ENCODE measurements around the gene NFATC2.
"Not testable (repeated sequence)": the region's sequence is repeated elsewhere in the genome, so short reads cannot be mapped to it uniquely, and the experiment has no call there.

The NFATC2 gene

DNA sequence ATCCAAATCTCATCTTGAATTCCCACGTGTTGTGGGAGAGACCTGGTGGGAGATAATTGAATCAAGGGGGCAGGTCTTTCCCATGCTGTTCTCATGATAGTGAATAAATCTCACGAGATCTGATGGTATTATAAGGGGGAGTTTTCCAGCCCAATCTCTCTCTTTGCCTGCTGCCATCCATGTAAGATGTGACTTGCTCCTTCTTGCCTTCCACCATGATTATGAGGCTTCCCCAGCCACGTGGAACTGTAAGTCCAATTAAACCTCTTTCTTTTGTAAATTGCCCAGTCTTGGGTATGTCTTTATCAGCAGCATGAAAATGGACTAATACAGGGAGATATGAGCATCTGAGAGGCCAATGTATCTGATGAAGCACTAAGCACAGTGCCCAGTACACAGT is 26.0 kb upstream of the NFATC2 start:
- not testable (repeated sequence) for DNase-seq (ENCODE audit: low read depth, low spot score)

DNA sequence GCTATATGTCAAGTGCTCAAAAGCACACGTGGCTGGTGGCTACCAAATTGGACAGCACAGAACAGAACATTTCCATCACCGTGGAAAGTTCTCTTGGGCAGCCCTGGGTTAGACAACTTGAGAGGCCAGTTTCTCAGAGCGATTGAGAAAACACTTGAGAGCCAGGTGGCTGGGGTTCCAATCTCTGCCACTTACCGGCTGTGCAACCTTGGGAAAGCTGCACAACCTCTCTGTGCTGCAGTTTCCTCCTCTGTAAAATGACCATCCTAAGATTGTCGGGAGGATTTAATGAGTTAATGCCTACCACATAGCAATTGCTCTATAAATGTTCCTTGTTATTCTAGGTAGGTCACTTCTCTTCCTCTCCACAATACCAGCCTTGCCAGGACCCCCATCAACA is 25.1 kb upstream of the NFATC2 start:
- DNase-seq (ENCODE audit: low read depth, low spot score) = no peak

DNA sequence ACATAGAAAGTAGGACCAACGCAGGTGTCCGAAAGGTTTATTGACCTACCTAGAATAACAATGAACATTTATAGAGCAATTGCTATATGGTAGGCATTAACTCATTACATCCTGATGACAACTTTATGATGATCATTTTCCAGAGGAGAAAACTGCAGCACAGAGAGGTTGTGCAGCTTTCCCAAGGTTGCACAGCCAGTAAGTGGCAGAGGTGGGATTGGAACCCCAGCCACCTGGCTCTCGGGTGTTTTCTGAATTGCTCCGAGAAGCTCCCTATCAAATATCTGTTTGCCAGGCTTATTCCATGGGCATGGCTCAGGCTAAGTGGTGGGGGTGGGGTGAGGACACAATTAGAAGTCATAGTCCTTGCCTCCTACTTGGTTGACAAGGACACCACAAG is 24.1 kb upstream of the NFATC2 start:
- no peak for DNase-seq (ENCODE audit: low read depth, low spot score)

GRCh38 chr20:51565298-51566144 is 23.0 kb upstream of the NFATC2 start:
- no peak for DNase-seq (ENCODE audit: low read depth, low spot score)

GRCh38 chr20:51563486-51564332 is 21.2 kb upstream of the NFATC2 start:
- DNase-seq (ENCODE audit: low read depth, low spot score) = no peak

GRCh38 chr20:51563174-51563485 is 20.6 kb upstream of the NFATC2 start:
- DNase-seq (ENCODE audit: low read depth, low spot score) = no peak

DNA sequence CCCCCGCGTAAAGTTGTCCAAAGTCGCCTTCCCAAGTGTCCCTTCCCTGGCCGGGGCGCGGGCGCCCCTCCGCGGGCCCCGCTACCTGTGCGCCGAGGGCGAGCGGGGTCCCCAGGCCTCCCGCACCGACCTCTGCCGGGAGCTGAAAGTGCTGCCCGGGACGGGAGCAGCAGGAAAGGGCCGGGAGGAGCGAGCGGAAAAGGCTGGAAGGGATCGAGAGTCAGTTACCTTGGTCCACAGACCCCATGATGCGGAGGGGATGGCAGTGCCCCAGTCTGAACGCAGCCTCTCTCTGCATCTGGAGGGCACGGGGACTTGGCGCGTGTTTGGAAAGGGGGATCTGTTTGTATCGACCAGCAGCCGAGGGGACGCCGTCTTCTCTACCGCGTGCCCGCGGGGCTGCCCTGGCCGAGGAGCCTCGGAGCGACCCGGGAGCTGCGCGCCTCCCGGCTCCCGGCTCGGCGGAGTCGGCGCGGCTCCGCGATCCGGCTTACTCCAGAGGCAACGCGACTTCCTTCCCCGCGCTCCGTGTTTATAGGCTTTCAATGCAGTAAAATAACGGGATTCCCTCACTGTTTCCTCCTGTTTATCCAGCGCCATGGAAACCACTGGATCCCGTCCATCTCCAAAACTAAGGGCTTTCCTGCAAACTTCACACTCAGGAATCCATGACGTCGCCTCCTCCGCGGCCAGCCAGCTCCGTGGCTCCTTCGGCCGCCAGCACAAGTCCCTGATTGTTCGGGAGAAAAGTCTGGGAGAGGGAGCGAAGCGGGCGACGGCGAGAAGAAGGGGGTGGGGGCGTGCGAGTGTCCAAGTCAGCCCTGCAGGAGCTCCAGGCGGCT is 20.0 kb upstream of the NFATC2 start:
- DNase-seq (ENCODE audit: low read depth, low spot score) = no peak

DNA sequence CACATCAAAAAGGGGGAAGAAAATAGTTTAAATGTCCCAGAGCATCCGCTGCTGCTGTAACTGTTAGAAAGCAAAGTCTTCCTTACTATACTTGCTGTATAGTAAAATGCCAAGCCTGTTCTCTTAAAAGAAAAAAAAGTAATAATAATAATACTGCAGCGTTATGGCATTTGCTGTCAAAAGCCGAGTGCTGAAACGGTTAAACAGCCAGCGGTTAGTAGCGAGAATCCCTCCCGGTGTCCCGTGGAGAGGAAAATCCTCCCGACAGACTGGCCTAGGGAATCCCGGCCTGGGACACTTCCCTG is 19.5 kb upstream of the NFATC2 start:
- no peak for DNase-seq (ENCODE audit: low read depth, low spot score)

DNA sequence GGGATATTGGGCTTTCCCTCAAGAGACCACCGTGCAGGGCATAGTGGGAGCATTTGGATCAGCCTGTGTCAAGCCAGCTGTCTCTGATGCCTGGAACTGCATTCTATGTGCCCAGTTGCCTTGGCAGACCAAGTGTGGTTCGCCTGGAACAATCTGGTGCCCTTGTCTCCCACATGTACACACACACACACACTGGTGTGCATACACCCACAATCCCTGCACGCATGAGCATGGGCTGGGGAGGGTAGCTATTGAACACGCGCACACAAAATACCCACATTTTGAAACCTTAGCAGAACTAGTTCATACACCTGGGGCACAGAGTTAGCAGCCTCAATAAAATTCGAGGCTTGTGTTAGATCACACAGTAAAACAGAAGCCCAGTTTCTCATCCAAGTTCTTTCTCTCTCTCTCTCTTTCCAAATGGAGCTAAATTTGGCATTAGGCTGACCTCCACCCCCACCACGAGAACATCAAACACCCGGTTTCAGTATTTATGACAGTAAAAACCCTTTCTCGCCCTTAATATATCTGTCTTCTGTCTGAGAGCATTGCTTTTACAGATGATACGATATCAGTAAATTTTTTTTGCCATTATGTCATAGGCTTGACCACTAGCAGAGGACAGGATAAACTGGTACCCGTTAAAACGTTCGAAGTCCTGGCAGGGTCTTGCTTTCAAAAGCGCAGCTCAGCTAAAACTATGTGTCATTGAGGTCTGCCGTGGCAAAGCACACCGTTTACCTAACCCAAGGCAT is 18.2 kb upstream of the NFATC2 start:
- DNase-seq (ENCODE audit: low read depth, low spot score) = no peak

- no peak for DNase-seq (ENCODE audit: low read depth, low spot score)
These were observed 17.5 kb upstream of the NFATC2 start for GRCh38 chr20:51560042-51560441.

- DNase-seq (ENCODE audit: low read depth, low spot score) = no peak
These were observed 12.1 kb upstream of the NFATC2 start for GRCh38 chr20:51554538-51555165.

GRCh38 chr20:51553897-51554486 is 11.5 kb upstream of the NFATC2 start:
- DNase-seq (ENCODE audit: low read depth, low spot score) = no peak

DNA sequence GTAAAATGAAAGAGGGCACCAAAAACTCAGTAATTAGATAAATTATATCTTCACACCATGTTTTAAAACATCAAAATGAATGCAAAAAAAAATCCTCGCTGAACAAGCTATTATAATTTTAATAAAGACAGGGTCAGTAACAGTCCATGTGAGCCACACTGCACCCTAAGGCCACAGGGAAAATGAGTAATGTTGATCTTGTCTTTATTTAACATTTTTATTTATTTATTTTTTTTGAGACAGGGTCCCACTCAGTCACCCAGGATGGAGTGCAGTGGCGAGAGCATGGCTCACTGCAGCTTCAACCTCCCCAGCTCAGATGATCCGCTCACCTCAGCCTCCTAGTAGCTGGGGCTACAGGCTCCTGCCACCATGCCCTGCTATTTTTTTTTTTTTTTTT is 8.7 kb upstream of the NFATC2 start:
- DNase-seq (ENCODE audit: low read depth, low spot score) = no peak

DNA sequence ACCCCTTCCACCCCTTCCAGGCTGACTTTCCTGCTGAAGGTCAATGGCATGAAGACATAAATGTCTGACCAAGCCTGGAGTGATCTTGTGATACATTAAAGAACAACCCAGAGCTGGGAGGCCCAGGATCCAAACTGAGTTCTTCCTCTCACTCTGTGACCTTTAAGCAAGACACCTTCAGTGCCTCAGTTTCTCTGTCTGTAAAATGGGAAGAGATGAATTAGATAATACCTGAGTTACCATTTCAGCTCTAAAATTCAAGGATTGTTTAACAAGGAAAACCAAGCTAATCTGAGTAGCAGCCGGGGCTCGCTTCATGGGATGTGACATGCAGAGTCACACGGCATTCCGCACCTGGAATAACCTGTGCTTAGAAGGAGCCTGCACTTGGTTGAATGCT is 7.0 kb upstream of the NFATC2 start:
- DNase-seq (ENCODE audit: low read depth, low spot score) = no peak

DNA sequence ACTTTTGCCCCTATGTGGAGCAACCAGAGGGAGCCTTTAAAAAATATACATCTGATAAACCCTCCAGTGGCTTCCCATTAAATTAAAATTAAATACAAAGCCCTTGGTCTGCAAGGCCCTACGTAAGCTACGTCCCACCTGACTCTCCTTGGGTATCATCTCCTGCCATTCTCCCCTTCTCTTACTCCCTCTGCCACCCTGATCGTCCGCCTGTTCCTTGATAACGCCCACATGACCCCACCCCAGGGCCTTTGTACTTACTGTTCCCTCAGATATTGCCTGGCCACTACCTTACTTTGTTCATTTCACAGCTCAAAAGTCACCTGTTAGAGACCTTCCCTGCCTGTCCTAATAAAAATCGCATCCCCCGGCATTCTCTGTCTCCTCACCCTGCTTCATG is 5.4 kb upstream of the NFATC2 start:
- DNase-seq (ENCODE audit: low read depth, low spot score) = no peak

GRCh38 chr20:51545515-51545914 is 3.0 kb upstream of the NFATC2 start:
- no peak for DNase-seq (ENCODE audit: low read depth, low spot score)

- DNase-seq (ENCODE audit: low read depth, low spot score) = no peak
These were observed 886 bp upstream of the NFATC2 start for GRCh38 chr20:51543422-51543788.

DNA sequence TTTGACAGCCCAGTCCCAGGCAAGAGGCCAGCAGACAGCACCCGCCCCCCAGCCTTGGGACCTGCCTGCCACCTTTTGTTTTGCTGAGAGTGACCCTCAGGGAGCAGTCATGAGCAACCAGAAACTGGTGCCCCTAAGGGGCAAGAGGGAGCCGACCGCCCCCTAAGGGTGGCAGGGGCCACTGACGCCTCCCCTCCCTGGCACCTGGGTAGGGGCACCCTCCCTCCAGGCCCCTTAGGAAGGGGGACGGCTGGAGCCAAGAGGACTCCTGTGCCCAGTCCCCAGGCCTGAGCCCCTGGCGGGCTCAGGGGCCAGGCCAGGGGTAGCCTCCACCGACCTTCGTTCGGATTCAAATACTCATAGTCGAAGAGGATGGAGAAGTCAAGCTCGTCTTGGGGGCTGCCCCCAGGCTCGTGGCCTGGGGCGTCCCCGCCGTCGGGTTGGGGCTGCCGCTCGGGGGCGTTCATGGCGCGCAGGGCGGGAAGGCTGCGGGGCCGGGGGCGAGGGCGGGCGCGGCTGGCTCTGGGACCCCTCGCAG is 417 bp downstream of the NFATC2 start:
- DNase-seq (ENCODE audit: low read depth, low spot score) = peak; percentile 28

- DNase-seq (ENCODE audit: low read depth, low spot score) = peak; percentile 59
These were observed 1.1 kb downstream of the NFATC2 start for GRCh38 chr20:51541189-51542032.

- no peak for DNase-seq (ENCODE audit: low read depth, low spot score)
These were observed 1.9 kb downstream of the NFATC2 start for GRCh38 chr20:51540580-51540979.

All from activated CD4-positive, CD25-positive, alpha-beta regulatory T cell treated with anti-CD3 and anti-CD28 coated beads, Interleukin-2, amount 50 U/mL, for 16 hours (primary cell).